Panc1 (cell line): Measurements from ENCODE around the gene EML6.

Experiments
- POLR2AphosphoS5 ChIP-seq: IDR thresholded peaks from 2 replicates; pipeline ENCODE4 v1.6.1; 2012; ENCODE audit warnings: mild to moderate bottlenecking, low read depth, low read length, moderate library complexity
- SIN3A ChIP-seq: IDR thresholded peaks from 2 replicates; pipeline ENCODE4 v1.6.1; 2012; ENCODE audit warnings: low read depth, mild to moderate bottlenecking, low read length, moderate library complexity, borderline replicate concordance; ENCODE audit not compliant: insufficient read depth
- TF ChIP-seq, protein P1 (sequence below): fragments of 450-650 bp; IDR thresholded peaks from 2 replicates; pipeline ENCODE4 v1.5.1; 2017; ENCODE audit warnings: mild to moderate bottlenecking
- TF ChIP-seq, protein P2 (sequence below), 2 experiments: IDR thresholded peaks; 2 replicates each; pipeline ENCODE4 v1.6.1; 2011 to 2012; ENCODE audit warnings: low read depth in 2 of 2, control low read depth in 1 of 2, low read length in 1 of 2, mild to moderate bottlenecking in 1 of 2, moderate library complexity in 1 of 2; ENCODE audit not compliant: insufficient read depth in 1 of 2

DNA sequence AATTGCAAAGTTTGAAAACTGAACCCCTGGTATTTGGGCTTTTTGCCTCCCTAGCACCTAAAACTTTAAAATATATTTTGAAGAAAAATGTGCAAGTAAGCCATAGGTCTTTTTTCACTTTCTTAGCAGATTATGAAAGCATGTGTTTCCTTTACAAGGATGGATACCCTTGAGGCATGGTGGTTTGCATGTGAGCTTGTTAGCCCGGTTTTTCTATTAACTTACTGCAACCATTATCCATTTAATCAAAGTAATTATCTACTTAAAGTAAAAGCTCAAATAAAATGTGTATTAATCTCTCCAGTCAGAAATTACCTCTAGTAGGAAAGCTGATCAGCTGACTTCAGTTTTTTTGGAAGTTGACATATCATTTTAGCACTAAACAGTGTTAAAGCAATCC lies 140.6 kb downstream of the EML6 start:
- TF ChIP-seq, protein P1, sequence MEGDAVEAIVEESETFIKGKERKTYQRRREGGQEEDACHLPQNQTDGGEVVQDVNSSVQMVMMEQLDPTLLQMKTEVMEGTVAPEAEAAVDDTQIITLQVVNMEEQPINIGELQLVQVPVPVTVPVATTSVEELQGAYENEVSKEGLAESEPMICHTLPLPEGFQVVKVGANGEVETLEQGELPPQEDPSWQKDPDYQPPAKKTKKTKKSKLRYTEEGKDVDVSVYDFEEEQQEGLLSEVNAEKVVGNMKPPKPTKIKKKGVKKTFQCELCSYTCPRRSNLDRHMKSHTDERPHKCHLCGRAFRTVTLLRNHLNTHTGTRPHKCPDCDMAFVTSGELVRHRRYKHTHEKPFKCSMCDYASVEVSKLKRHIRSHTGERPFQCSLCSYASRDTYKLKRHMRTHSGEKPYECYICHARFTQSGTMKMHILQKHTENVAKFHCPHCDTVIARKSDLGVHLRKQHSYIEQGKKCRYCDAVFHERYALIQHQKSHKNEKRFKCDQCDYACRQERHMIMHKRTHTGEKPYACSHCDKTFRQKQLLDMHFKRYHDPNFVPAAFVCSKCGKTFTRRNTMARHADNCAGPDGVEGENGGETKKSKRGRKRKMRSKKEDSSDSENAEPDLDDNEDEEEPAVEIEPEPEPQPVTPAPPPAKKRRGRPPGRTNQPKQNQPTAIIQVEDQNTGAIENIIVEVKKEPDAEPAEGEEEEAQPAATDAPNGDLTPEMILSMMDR, result no peak
- TF ChIP-seq, protein P2, sequence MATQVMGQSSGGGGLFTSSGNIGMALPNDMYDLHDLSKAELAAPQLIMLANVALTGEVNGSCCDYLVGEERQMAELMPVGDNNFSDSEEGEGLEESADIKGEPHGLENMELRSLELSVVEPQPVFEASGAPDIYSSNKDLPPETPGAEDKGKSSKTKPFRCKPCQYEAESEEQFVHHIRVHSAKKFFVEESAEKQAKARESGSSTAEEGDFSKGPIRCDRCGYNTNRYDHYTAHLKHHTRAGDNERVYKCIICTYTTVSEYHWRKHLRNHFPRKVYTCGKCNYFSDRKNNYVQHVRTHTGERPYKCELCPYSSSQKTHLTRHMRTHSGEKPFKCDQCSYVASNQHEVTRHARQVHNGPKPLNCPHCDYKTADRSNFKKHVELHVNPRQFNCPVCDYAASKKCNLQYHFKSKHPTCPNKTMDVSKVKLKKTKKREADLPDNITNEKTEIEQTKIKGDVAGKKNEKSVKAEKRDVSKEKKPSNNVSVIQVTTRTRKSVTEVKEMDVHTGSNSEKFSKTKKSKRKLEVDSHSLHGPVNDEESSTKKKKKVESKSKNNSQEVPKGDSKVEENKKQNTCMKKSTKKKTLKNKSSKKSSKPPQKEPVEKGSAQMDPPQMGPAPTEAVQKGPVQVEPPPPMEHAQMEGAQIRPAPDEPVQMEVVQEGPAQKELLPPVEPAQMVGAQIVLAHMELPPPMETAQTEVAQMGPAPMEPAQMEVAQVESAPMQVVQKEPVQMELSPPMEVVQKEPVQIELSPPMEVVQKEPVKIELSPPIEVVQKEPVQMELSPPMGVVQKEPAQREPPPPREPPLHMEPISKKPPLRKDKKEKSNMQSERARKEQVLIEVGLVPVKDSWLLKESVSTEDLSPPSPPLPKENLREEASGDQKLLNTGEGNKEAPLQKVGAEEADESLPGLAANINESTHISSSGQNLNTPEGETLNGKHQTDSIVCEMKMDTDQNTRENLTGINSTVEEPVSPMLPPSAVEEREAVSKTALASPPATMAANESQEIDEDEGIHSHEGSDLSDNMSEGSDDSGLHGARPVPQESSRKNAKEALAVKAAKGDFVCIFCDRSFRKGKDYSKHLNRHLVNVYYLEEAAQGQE (IDR thresholded peaks at IDR 0.05; ENCODE audit: insufficient read depth in 1 of 2, low read depth in 2 of 2, low read length in 1 of 2), result no peak
- no peak for TF ChIP-seq POLR2AphosphoS5
- TF ChIP-seq SIN3A, result no peak
